GM12865 (cell line): ENCODE results near the gene FCHSD2.

ENCODE experiments used
- DNase-seq: peaks from one replicate; pipeline ENCODE4 v3.0.0; 2010; ENCODE audit warnings: low read depth
- H3K4me3 ChIP-seq: 2 replicates; pipeline ENCODE4 v1.5.1; 2011; ENCODE audit warnings: mild to moderate bottlenecking, low read depth, low read length, control low read depth
- CTCF ChIP-seq: IDR thresholded peaks from 2 replicates; pipeline ENCODE4 v1.5.1; 2011; ENCODE audit warnings: low read length, control low read depth, low read depth, inconsistent platforms; ENCODE audit not compliant: insufficient read depth; ENCODE audit errors: missing control alignments

The FCHSD2 gene

GRCh38 chr11:72972496-72973128, 169.5 kb downstream of the FCHSD2 start:
- no peak for TF ChIP-seq CTCF
- H3K4me3 ChIP-seq, result no peak overlapping the region
- DNase-seq, result no peak

- DNase-seq, result no peak
- no peak overlapping the region for H3K4me3 ChIP-seq
- TF ChIP-seq CTCF, result no peak
Measured at GRCh38 chr11:72971192-72971967, 170.7 kb downstream of the FCHSD2 start.

- no peak overlapping the region for H3K4me3 ChIP-seq
- no peak for TF ChIP-seq CTCF
- DNase-seq, result peak; percentile 22
Measured at GRCh38 chr11:72970557-72971118, 171.5 kb downstream of the FCHSD2 start.

GRCh38 chr11:72969894-72970335, 172.2 kb downstream of the FCHSD2 start:
- no peak overlapping the region for H3K4me3 ChIP-seq
- DNase-seq, result peak; percentile 85
- TF ChIP-seq CTCF, result no peak

GRCh38 chr11:72968390-72968789, 173.7 kb downstream of the FCHSD2 start:
- no peak for DNase-seq
- no peak for TF ChIP-seq CTCF
- no peak overlapping the region for H3K4me3 ChIP-seq

- H3K4me3 ChIP-seq, result no peak overlapping the region
- no peak for TF ChIP-seq CTCF
- no peak for DNase-seq
Measured at GRCh38 chr11:72965672-72966071, 176.4 kb downstream of the FCHSD2 start.
